ENCODE results near the gene LY9.

- TF ChIP-seq SREBF2 (IDR thresholded peaks at IDR 0.05) (no peak), CTCF (IDR thresholded peaks at IDR 0.05) (no peak), CHD2 (IDR thresholded peaks at IDR 0.05; ENCODE audit: low read length, partially characterized antibody) (no peak), CBX2 (IDR thresholded peaks at IDR 0.05; ENCODE audit: borderline replicate concordance, low read depth) (no peak), POLR2A (IDR thresholded peaks at IDR 0.05; ENCODE audit: low read length) (no peak), PBX3 (IDR thresholded peaks at IDR 0.05) (no peak)
Observed at GRCh38 chr1:160761886-160762285, 34.1 kb upstream of the LY9 start.
